NCI-H1048 (cell line): ENCODE results near the gene GPRIN2.

ENCODE experiments used
- DNase-seq: peaks from one replicate; lab custom pipeline; 2025; lab: John Stamatoyannopoulos, UW

GPRIN2 gene

GRCh38 chr10:46549171-46550075 lies 7.0 kb downstream of the GPRIN2 start:
- no peak for DNase-seq

- DNase-seq = no peak
Observed at GRCh38 chr10:46548498-46549090, 7.9 kb downstream of the GPRIN2 start.

- no peak for DNase-seq
Observed at GRCh38 chr10:46547541-46548497, 8.6 kb downstream of the GPRIN2 start.

- DNase-seq = no peak
Observed at GRCh38 chr10:46546591-46547540, 9.6 kb downstream of the GPRIN2 start.

- no peak for DNase-seq
Observed at GRCh38 chr10:46545861-46546590, 10.4 kb downstream of the GPRIN2 start.

DNA sequence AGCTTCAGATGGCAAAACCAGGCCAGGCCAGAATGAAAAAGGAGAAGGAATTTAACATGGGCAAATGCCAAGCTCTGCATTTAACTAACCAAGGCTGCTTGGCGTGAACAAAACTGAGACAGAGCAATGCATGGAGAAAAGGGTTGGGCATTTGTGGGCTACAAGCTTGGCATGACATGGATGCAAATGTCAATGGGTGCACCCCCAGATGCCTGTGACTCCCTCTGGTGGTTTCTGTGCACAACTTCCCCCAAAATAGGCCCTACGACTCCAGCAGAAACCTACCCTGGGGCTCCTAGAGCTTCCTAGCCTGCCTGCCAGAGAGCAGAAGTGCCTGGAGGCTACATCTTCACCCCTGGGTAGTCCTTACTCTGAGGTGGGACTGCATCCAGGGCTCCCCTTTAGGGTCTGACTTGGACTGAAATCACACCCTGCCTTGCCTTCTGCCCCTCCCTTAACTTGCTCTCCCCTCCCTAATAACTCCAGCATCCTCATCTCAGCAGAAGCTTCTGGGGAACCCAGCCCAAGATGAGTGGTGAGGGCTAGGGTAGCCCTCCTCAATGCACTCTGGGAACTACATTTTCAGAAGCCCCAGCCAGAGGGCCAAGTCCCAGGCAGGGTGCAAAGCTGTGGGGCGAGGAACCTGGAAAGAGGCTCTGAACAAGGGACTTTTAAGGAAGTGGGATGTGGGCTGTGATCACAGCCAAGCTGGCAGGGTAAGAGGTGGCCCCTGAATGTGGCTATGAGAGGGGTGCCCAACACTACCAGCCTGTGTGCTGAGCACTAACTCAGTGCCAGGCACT lies 11.3 kb downstream of the GPRIN2 start:
- DNase-seq = no peak

GRCh38 chr10:46543466-46544377 lies 12.7 kb downstream of the GPRIN2 start:
- DNase-seq = no peak

DNA sequence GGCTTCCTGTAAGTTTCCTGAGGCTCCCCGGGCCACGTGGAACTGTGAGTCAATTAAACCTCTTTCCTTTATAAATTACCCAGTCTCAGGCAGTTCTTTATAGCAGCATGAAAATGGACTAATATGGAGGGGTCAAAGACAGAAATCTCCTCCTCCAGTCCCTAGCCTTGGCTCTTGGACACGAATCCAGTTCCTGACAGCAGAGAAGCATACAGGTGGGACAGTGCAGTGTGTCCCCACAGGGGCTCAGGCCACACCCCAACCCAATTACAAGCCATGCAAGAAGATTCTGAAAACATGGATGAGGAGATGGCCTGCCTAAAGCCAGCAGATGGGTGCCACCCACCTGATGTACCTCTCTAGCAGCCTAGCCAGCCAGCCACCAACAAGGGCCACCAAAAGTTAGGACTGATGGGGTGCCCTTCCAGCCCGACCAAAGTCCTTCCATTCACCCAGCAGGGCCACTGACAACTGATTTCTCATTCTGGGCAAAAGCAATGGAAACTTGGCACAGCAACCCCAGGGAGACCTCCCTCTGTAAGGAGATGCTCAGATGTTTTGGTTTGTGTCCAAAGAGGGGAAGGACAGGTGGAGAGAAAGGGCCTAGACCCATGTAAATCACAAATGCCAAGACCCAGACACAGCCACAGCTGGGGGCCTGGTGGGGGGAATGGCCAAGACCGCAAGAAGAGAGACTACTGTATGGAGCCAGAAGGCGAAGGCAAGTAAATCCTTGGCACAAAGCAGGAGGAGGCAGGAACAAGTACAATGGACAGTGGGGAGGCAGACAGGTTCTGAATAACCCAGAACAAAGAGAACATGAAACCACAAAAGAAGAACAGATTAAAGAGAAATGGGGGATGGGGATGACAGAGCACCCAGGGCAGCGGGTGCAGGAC lies 13.6 kb downstream of the GPRIN2 start:
- DNase-seq = no peak

GRCh38 chr10:46541735-46542566 lies 14.5 kb downstream of the GPRIN2 start:
- DNase-seq = no peak

- DNase-seq = no peak
Observed at GRCh38 chr10:46541017-46541661, 15.3 kb downstream of the GPRIN2 start.

GRCh38 chr10:46540412-46541016 lies 15.9 kb downstream of the GPRIN2 start:
- no peak for DNase-seq

- no peak for DNase-seq
Observed at GRCh38 chr10:46539596-46540411, 16.7 kb downstream of the GPRIN2 start.

DNA sequence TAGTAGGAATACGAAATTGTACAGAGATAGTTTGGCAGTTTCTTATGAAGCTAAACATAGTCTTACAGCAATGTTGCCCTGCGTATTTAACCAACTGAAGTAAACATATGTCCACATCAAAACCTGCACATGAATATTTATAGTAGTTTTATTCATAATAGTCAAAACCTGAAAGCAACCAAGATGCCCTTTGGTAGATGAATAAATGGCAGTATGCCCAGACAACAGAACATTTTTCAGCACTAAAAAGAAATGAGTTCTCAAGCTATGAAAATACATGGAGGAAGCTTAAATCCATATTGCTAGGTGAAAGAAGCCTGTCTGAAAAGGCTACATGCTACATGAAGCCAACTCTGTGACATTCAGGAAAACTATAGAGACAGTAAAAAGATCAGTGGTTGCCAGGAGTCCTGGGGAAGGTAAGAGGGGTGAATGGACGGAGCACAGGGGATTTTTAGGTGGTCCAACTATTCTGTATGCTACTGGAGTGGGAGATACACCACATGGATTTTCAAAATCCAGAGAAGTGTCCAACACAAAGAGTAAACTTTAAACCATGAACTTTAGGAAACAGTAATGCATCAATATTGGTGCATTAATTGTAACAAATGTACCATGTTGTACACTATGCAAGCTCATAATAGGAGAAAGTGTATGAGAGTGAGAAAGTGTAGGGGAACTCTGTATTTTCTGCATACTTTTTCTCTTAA lies 17.6 kb downstream of the GPRIN2 start:
- DNase-seq = no peak

- DNase-seq = no peak
Observed at GRCh38 chr10:46538155-46538554, 18.3 kb downstream of the GPRIN2 start.
